SK-N-SH (cell line): Measurements from ENCODE around the gene TMEM185A. TPM values are rescaled to one million over a fixed set of nuclear protein-coding genes. Genes with fewer than 3 reads are reported as not detected.

Experiments
- CTCF ChIA-PET: fragments of 300-600, 350-600 bp; formaldehyde crosslinking; extraction: SDS; loops from one replicate; lab custom pipeline; 2021; lab: Yijun Ruan, JAX
- POLR2A ChIA-PET: fragments of 350-600 bp; sonication (Branson Sonifier 250); formaldehyde crosslinking; extraction: SDS; loops from one replicate; lab custom pipeline; 2020; ENCODE audit warnings: antibody characterized with exemption, inconsistent platforms; lab: Yijun Ruan, JAX
- DNase-seq: peaks from one replicate; pipeline ENCODE4 v3.0.0; 2012
- H2AFZ ChIP-seq: fragments of 200-600 bp; sonication (generic); 2 replicates; pipeline ENCODE4 v1.8.1; 2016; ENCODE audit warnings: antibody characterized with exemption, mild to moderate bottlenecking, low read depth
- H3F3A ChIP-seq: fragments of 200-600 bp; sonication (generic); replicated peaks from 2 replicates; pipeline ENCODE3; 2016; ENCODE audit warnings: antibody characterized with exemption, mild to moderate bottlenecking; ENCODE audit not compliant: insufficient read depth
- H3K27ac ChIP-seq, 2 experiments: fragments of 200-500 bp in 1 of 2; fragments of 200-600 bp in 1 of 2; sonication (Bioruptor generic) in 1 of 2; sonication (generic), shearing (Covaris generic) in 1 of 2; 2 replicates each; pipeline versions ENCODE4 v1.5.1 to v1.6.1; 2014 to 2016; ENCODE audit warnings: low read depth in 2 of 2, inconsistent platforms in 1 of 2, low read length in 1 of 2, mild to moderate bottlenecking in 1 of 2, mixed read lengths in 1 of 2
- H3K27me3 ChIP-seq: fragments of 200-600 bp; sonication (generic), shearing (Covaris generic); 2 replicates; pipeline ENCODE4 v1.6.1; 2016; ENCODE audit warnings: mixed run types; ENCODE audit not compliant: insufficient read depth
- H3K36me3 ChIP-seq, 2 experiments: fragments of 200-500 bp in 1 of 2; fragments of 200-600 bp in 1 of 2; sonication (Bioruptor generic) in 1 of 2; sonication (generic) in 1 of 2; replicated peaks in 1 of 2; 2 replicates each; pipeline versions ENCODE3 to v1.5.1; 2014 to 2016; ENCODE audit warnings: low read length in 1 of 2, mild to moderate bottlenecking in 1 of 2; ENCODE audit not compliant: insufficient read depth in 2 of 2, control insufficient read depth in 1 of 2
- H3K4me1 ChIP-seq, 2 experiments: fragments of 200-500 bp in 1 of 2; fragments of 200-600 bp in 1 of 2; sonication (Bioruptor generic) in 1 of 2; sonication (generic), shearing (Covaris generic) in 1 of 2; 2 replicates each; pipeline versions ENCODE4 v1.5.1 to v1.6.1; 2014 to 2016; ENCODE audit warnings: low read depth in 1 of 2, low read length in 1 of 2, mixed run types in 1 of 2; ENCODE audit not compliant: insufficient read depth in 2 of 2, control insufficient read depth in 1 of 2
- H3K4me2 ChIP-seq: fragments of 200-600 bp; sonication (generic), shearing (Covaris generic); 2 replicates; pipeline ENCODE4 v1.6.1; 2017; ENCODE audit warnings: mixed run types
- H3K4me3 ChIP-seq, 2 experiments: fragments of 200-500 bp in 1 of 2; fragments of 200-600 bp in 1 of 2; sonication (Bioruptor generic) in 1 of 2; sonication (generic), shearing (Covaris generic) in 1 of 2; 2 replicates each; pipeline versions ENCODE4 v1.5.1 to v1.8.1; 2014 to 2016; ENCODE audit warnings: low read depth in 2 of 2, inconsistent platforms in 1 of 2, low read length in 1 of 2, mild to moderate bottlenecking in 1 of 2, mixed read lengths in 1 of 2, moderate library complexity in 1 of 2
- H3K79me2 ChIP-seq: fragments of 200-600 bp; sonication (generic); 2 replicates; pipeline ENCODE4 v1.8.1; 2017; ENCODE audit warnings: mild to moderate bottlenecking; ENCODE audit not compliant: insufficient read depth
- H3K9ac ChIP-seq: fragments of 200-600 bp; sonication (generic); 2 replicates; pipeline ENCODE4 v1.6.1; 2017; ENCODE audit warnings: mixed run types
- H3K9me2 ChIP-seq: fragments of 200-600 bp; sonication (generic); 2 replicates; pipeline ENCODE4 v1.6.1; 2017; ENCODE audit warnings: mixed run types
- H3K9me3 ChIP-seq: fragments of 200-600 bp; sonication (generic); 2 replicates; pipeline ENCODE4 v1.6.1; 2017; ENCODE audit warnings: mixed run types, mild to moderate bottlenecking, moderate library complexity
- H4K20me1 ChIP-seq: fragments of 200-600 bp; sonication (generic); 2 replicates; pipeline ENCODE4 v1.6.1; 2017; ENCODE audit warnings: mild to moderate bottlenecking, mixed run types; ENCODE audit not compliant: insufficient read depth
- FOSL2 ChIP-seq: IDR thresholded peaks from 2 replicates; pipeline ENCODE4 v1.4.0; 2012; ENCODE audit warnings: low read depth, mild to moderate bottlenecking, moderate library complexity, borderline replicate concordance
- GABPA ChIP-seq: IDR thresholded peaks from 2 replicates; pipeline ENCODE4 v1.4.0; 2012; ENCODE audit warnings: low read depth, mild to moderate bottlenecking
- PBX3 ChIP-seq: IDR thresholded peaks from 2 replicates; pipeline ENCODE4; 2012
- RAD21 ChIP-seq: IDR thresholded peaks from 2 replicates; pipeline ENCODE4 v1.6.1; 2012; ENCODE audit warnings: mild to moderate bottlenecking, low read length
- RFX5 ChIP-seq: IDR thresholded peaks from 2 replicates; pipeline ENCODE4 v1.6.1; 2012; ENCODE audit warnings: mild to moderate bottlenecking, improper control_type of control experiment, low read length
- SIN3A ChIP-seq: IDR thresholded peaks from 2 replicates; pipeline ENCODE4 v1.6.1; 2012; ENCODE audit warnings: low read depth, mild to moderate bottlenecking, low read length, moderate library complexity, borderline replicate concordance
- SMC3 ChIP-seq: IDR thresholded peaks from 2 replicates; pipeline ENCODE4 v1.6.1; 2012; ENCODE audit warnings: low read depth, low read length, improper control_type of control experiment
- TCF12 ChIP-seq: IDR thresholded peaks from 2 replicates; pipeline ENCODE4 v1.4.0; 2012
- TEAD4 ChIP-seq: IDR thresholded peaks from 2 replicates; pipeline ENCODE4 v1.4.0; 2012; ENCODE audit warnings: mild to moderate bottlenecking, borderline replicate concordance; ENCODE audit not compliant: insufficient read depth
- YY1 ChIP-seq: IDR thresholded peaks from 2 replicates; pipeline ENCODE4 v1.4.0; 2012; ENCODE audit warnings: low read depth, mild to moderate bottlenecking
- WGBS: methylation state at CpG from one replicate; pipeline ENCODE4 v1.1.6; 2017; ENCODE audit warnings: low lambda C conversion rate; 5-methylcytosine and 5-hydroxymethylcytosine counted together
- polyA plus RNA-seq, 3 experiments: library from polyadenylated mRNA; depleted of rRNA; stranded (reverse); fragments of >200 nt; gene quantifications; 2 replicates each; pipeline ENCODE4 v1.2.3, GENCODE V29; 2012
- TF ChIP-seq, protein P1 (sequence below): IDR thresholded peaks from 2 replicates; pipeline ENCODE4 v1.4.0; 2012; ENCODE audit warnings: low read depth
- TF ChIP-seq, protein P2 (sequence below): fragments of 150-350 bp; IDR thresholded peaks from 2 replicates; pipeline ENCODE4 v1.6.1; 2016; ENCODE audit warnings: mild to moderate bottlenecking, low read depth, low read length
- TF ChIP-seq, protein P3 (sequence below): IDR thresholded peaks from 2 replicates; pipeline ENCODE4 v1.6.1; 2012; ENCODE audit warnings: mild to moderate bottlenecking, low read depth, low read length, moderate library complexity

Gene TMEM185A
- polyA plus RNA-seq, 1 of the 3 experiments (the other 2 are of a cell fraction): 11.9 TPM

DNA sequence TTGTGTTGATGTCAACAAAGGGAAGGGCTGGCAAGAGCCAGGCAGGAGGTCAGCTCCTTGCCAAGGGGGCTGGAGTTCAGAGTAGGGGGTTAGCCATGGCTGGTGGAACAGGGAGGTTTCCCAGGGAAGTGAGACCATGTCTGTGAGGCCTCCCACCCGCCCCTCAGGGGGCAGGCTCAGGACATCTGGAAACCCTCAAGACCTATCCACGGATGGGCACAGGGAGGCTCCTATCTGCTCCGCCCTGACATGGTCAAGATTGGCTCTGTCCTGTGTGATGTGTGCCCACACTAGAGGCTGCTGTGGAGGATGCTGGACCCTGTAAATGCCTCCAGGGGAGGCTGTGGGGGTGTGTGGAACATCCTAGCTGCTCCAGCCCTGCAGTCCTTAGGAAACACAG is 8.0 kb upstream of the TMEM185A start:
- Histone ChIP-seq H3K36me3 (no peaks in the 10 kb centered on the region), H3K9me2 (no peaks in the 10 kb centered on the region), H3K4me2 (no peak overlapping the region), H3K27ac (no peak overlapping the region), H4K20me1 (no peaks in the 10 kb centered on the region), H3K9me3 (no peaks in the 10 kb centered on the region; the same call in 1 of the 2 replicates), H3K9ac (no peak overlapping the region), H3K27me3 (0 out of 2 replicates have a peak, but pooled peaks cover 2% of the 10 kb centered on the region), H2AFZ (no peak overlapping the region), H3F3A (no peaks in the 10 kb centered on the region), H3K79me2 (no peaks in the 10 kb centered on the region), H3K4me1 (no peaks in the 10 kb centered on the region), H3K4me3 (no peak overlapping the region)
- CTCF ChIA-PET: no interaction called here
- WGBS: no CpG with 5 or more reads among the region's 3 CpGs
- POLR2A ChIA-PET: no interaction called here
- TF ChIP-seq GABPA: no peak
- TF ChIP-seq, protein P1, sequence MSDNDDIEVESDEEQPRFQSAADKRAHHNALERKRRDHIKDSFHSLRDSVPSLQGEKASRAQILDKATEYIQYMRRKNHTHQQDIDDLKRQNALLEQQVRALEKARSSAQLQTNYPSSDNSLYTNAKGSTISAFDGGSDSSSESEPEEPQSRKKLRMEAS: no peak
- TF ChIP-seq TEAD4: no peak
- no peak for TF ChIP-seq RAD21
- no peak for TF ChIP-seq FOSL2
- no peak for DNase-seq

- Histone ChIP-seq H3K36me3 (no peaks in the 10 kb centered on the region), H3K4me3 (no peak overlapping the region), H3K27ac (no peak overlapping the region), H3K4me1 (no peaks in the 10 kb centered on the region), H3K9me3 (no peaks in the 10 kb centered on the region; the same call in 1 of the 2 replicates), H3K9ac (no peak overlapping the region), H3K79me2 (no peaks in the 10 kb centered on the region), H3F3A (no peaks in the 10 kb centered on the region), H3K4me2 (no peak overlapping the region), H3K9me2 (no peaks in the 10 kb centered on the region), H2AFZ (no peak overlapping the region), H3K27me3 (peaks cover 5% of the 10 kb centered on the region; the same call in 1 of the 2 replicates), H4K20me1 (no peaks in the 10 kb centered on the region)
- no peak for TF ChIP-seq TCF12
- no peak for TF ChIP-seq GABPA
- no peak for TF ChIP-seq YY1
- TF ChIP-seq PBX3: no peak
- no peak for DNase-seq
- POLR2A ChIA-PET: no interaction called here
- CTCF ChIA-PET: no interaction called here
Measured at GRCh38 chrX:149638860-149639259, 7.3 kb upstream of the TMEM185A start.

GRCh38 chrX:149633511-149633910 is 1.9 kb upstream of the TMEM185A start:
- no peak for DNase-seq
- Histone ChIP-seq H3K27me3 (peaks cover 5% of the 10 kb centered on the region), H4K20me1 (peaks cover 4% of the 10 kb centered on the region), H3K79me2 (peaks cover 14% of the 10 kb centered on the region), H3K9me2 (no peaks in the 10 kb centered on the region), H3K4me1 (peaks cover 0 to 11% of the 10 kb centered on the region in 2 experiments; a peak in 2 of 4 replicates), H3K27ac (no peak overlapping the region), H3K4me3 (no peak overlapping the region), H3K9ac (no peak overlapping the region), H3K9me3 (no peaks in the 10 kb centered on the region), H3F3A (no peaks in the 10 kb centered on the region), H3K4me2 (no peak overlapping the region), H2AFZ (no peak overlapping the region), H3K36me3 (no peaks in the 10 kb centered on the region)
- CTCF ChIA-PET: interaction anchor here (1.0 kb wide), 1 partner anchor 20 kb away, joined by 3 read pairs; no protein-coding TSS in a partner anchor
- POLR2A ChIA-PET: no interaction called here
- TF ChIP-seq, protein P2, sequence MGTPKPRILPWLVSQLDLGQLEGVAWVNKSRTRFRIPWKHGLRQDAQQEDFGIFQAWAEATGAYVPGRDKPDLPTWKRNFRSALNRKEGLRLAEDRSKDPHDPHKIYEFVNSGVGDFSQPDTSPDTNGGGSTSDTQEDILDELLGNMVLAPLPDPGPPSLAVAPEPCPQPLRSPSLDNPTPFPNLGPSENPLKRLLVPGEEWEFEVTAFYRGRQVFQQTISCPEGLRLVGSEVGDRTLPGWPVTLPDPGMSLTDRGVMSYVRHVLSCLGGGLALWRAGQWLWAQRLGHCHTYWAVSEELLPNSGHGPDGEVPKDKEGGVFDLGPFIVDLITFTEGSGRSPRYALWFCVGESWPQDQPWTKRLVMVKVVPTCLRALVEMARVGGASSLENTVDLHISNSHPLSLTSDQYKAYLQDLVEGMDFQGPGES: no peak
- TF ChIP-seq SMC3 (no peak), TCF12 (no peak), RFX5 (no peak), FOSL2 (no peak), SIN3A (no peak)
- TF ChIP-seq, protein P1: no peak
- TF ChIP-seq, protein P3, sequence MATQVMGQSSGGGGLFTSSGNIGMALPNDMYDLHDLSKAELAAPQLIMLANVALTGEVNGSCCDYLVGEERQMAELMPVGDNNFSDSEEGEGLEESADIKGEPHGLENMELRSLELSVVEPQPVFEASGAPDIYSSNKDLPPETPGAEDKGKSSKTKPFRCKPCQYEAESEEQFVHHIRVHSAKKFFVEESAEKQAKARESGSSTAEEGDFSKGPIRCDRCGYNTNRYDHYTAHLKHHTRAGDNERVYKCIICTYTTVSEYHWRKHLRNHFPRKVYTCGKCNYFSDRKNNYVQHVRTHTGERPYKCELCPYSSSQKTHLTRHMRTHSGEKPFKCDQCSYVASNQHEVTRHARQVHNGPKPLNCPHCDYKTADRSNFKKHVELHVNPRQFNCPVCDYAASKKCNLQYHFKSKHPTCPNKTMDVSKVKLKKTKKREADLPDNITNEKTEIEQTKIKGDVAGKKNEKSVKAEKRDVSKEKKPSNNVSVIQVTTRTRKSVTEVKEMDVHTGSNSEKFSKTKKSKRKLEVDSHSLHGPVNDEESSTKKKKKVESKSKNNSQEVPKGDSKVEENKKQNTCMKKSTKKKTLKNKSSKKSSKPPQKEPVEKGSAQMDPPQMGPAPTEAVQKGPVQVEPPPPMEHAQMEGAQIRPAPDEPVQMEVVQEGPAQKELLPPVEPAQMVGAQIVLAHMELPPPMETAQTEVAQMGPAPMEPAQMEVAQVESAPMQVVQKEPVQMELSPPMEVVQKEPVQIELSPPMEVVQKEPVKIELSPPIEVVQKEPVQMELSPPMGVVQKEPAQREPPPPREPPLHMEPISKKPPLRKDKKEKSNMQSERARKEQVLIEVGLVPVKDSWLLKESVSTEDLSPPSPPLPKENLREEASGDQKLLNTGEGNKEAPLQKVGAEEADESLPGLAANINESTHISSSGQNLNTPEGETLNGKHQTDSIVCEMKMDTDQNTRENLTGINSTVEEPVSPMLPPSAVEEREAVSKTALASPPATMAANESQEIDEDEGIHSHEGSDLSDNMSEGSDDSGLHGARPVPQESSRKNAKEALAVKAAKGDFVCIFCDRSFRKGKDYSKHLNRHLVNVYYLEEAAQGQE: no peak
